Effector CD8-positive, alpha-beta T cell (primary cell): ENCODE measurements around the gene SCOC.
"Not testable (repeated sequence)": the region's sequence is repeated elsewhere in the genome, so short reads cannot be mapped to it uniquely, and the experiment has no call there.

Experiments used
- DNase-seq: peaks from one replicate; lab custom pipeline; 2025; lab: John Stamatoyannopoulos, UW

Gene SCOC

GRCh38 chr4:140361099-140361498 is 12.3 kb upstream of the SCOC start:
- DNase-seq: no peak

GRCh38 chr4:140363051-140363450 is 10.4 kb upstream of the SCOC start:
- no peak for DNase-seq

DNA sequence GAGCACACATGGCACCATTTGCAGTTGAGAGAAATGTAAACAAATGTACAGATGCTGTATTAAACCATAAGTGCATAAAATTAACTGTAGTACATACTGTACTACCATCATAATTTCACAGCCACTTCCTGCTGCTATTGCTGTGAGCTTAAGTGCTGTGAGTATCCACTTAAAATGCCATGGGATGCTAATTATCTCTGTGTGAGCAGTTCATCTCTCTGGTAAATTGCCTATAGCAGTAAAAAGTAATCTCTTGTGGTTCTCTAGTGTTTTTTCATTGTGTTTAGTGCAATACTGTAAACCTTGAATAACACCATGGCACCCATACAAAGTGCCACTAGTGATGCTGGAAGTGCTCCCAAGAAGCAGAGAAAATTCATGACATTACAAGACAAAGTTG is 9.9 kb upstream of the SCOC start:
- no peak for DNase-seq

DNA sequence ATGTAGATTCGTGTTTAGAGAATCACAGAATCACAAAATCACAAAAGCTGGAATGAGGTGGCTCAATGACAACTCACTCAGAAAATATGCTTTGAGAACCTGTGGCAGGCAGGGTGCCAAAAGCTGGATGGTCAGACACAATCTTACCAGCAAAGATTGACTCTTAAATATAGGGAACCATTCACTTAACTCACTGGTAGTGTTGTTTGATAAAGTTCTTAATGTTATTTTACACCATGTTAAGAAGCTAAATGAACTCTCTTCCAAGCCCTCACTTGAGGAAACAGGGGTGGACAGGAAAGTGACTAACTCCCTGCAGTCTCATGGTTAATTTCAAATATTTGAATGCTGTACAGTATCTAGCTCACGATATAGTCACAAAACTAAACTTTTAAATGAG is 5.7 kb upstream of the SCOC start:
- DNase-seq: no peak

DNA sequence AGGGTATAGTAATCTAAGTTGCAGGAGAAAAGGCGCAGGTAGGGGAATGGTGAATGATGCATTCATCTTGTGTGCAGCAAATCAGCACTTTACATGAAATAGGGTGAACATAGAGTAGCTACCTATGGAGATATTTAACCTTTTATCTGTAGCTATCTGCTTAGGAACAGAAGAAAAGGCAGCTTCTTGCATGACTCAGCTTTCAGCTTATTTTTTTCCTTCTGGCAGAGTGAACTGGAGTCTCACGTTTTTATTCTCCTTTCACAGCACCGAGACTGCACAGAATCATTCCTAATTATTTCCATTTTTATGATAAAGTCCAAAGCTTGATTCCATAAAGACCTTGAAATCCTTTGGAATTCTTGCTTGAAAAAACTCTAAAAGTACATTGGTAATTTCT is 4.8 kb upstream of the SCOC start:
- DNase-seq: no peak

GRCh38 chr4:140372751-140373327 is 607 bp upstream of the SCOC start:
- DNase-seq: peak; percentile 1

DNA sequence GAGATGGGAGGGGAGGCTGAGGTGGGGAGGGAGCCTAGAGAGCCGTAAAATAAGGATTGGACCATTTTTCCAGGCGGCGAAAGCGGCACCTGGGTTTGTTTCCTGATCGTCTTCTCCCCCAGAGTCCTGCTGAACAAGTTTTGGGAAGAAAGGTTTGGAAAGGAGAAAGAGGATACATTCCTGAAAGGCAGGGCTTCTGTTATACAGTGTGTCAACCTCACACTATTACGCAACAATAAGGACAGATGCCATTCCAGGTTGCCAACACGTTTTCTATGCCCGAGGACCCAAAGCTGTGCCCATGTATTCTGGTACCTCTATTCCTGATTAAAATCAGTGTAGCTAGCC is 658 bp downstream of the SCOC start:
- DNase-seq: no peak

- no peak for DNase-seq
These were observed 9.3 kb downstream of the SCOC start for GRCh38 chr4:140382732-140383131.

DNA sequence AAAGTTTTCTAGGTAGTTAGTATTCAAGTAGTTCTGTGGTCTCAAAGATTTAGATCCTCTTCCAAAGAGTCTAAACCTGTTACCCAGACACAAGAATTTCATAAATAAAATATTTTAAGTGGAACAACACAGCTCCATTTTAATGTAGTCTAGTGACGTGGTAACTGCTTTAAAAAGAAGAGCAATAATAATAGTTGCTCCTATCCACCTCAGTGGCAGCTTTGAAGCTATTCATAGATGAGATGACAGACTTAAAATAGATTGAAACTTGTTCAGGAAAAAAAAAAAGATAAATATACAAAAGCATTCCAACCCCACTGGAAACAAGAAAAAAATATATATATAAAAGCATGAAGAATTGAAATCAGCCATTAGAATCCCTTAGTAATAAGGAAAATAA is 14.6 kb downstream of the SCOC start:
- no peak for DNase-seq

DNA sequence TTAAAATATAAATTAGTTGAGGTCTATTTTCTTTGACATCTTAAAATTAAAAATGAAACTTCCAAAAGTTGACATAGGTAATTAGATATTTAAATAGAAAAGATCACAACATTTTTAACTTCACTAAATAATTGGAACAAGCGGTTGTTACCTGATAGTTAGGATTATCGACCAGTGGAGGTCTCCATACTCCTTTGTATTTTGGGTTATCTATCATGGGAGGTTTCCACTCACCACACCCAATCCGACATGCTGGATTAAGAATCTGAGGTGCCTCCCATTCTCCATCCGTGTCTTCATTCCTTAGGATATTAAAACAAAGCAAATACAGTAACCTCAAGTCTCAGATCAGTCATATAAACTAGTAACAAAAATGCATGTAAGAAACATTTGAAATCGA is 22.2 kb downstream of the SCOC start:
- no peak for DNase-seq

- DNase-seq: no peak
These were observed 26.7 kb downstream of the SCOC start for GRCh38 chr4:140400111-140400510.

DNA sequence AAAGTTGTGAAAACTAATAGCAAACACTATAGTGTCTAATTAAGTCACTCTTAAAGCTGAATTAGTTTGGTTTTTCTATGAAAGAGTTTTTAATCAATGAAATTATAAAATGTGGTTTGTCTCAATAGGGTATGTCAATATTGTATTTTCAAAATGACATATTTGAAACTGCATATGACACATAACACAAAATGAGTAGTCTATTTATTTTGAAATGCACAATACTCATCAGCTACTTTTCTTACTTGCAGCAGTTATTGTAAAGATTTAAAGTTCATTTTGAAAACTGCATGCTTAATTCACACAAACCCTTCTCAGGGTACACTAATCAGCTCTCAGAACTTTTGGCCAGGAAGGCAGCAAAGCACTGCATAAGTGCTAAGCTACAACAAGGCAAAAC is 32.8 kb downstream of the SCOC start:
- DNase-seq: no peak

DNA sequence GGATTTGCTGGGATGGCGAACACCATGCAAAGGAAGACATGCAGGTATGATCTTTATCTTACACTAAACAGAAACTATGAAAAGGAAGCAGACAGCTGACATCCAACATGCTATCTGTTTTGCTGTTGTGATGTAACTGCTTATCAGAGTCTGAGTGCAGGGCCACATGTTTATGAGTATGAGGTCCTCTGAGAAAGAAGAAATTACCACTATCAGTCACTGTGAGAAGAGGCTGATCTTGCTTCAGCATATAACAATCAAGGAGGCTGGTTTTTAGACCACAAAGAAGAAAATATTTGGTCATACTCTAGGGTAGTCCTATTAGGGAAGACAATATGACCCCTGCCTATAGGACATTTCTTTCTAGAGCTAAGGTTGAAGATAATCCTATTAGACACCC is 35.5 kb downstream of the SCOC start:
- DNase-seq: no peak

DNA sequence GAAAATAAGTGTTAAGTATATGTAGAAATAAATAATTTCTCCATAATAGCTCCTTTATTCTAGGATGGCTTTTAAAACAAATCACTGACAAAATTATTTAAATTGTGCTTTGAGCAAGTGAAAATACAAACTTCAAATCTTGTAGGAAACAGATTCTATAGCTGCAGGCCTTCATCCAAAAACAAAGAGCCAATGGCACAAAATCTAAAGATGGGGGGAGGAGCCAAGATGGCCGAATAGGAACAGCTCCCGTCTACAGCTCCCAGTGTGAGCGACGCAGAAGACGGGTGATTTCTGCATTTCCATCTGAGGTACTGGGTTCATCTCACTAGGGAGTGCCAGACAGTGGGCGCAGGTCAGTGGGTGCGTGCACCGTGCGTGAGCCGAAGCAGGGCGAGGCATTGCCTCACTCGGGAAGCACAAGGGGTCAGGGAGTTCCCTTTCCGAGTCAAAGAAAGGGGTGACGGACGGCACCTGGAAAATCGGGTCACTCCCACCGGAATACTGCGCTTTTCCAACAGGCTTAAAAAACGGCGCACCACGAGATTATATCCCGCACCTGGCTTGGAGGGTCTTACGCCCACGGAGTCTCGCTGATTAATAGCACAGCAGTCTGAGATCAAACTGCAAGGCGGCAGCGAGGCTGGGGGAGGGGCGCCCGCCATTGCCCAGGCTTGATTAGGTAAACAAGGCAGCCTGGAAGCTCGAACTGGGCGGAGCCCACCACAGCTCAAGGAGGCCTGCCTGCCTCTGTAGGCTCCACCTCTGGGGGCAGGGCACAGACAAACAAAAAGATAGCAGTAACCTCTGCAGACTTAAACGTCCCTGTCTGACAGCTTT is 39.9 kb downstream of the SCOC start:
- not testable (repeated sequence) for DNase-seq

- no peak for DNase-seq
These were observed 49.7 kb downstream of the SCOC start for GRCh38 chr4:140423106-140423505.

- no peak for DNase-seq
These were observed 53.2 kb downstream of the SCOC start for GRCh38 chr4:140426610-140427105.

GRCh38 chr4:140427106-140427918 is 53.9 kb downstream of the SCOC start, which contains the start of gene CLGN:
TSS of gene CLGN (minus strand) at chr4:140427648. CDS start at chr4:140413078, 14,570 bp downstream.
- peak; percentile 7 for DNase-seq

DNA sequence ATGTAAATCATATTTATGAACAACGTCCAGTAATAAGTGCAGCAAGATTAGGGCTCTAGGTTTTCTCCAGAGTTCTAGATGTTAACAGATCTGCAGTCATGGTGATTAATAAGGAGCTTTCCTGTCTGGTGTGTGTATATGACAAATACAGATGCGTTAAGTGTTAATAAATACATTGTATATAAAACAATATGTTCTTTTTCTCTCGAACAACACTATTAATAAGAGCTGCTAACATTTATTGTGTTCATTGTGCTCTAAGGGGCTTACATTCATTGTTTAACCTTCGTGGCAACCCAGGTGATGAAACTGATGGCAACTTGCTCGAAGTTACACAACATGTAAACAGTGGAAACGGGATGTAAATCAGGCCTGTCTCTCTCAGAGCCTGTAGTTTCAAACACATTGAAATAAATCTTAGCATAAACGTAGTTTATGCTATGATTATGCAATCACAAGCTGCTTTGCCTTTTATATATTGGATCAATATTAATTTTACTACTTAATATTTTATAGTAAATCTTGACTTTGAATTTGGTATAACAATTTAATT is 54.5 kb downstream of the SCOC start:
- DNase-seq: no peak
